ENCODE results near the gene SLC35G6.

- TF ChIP-seq, protein P1, sequence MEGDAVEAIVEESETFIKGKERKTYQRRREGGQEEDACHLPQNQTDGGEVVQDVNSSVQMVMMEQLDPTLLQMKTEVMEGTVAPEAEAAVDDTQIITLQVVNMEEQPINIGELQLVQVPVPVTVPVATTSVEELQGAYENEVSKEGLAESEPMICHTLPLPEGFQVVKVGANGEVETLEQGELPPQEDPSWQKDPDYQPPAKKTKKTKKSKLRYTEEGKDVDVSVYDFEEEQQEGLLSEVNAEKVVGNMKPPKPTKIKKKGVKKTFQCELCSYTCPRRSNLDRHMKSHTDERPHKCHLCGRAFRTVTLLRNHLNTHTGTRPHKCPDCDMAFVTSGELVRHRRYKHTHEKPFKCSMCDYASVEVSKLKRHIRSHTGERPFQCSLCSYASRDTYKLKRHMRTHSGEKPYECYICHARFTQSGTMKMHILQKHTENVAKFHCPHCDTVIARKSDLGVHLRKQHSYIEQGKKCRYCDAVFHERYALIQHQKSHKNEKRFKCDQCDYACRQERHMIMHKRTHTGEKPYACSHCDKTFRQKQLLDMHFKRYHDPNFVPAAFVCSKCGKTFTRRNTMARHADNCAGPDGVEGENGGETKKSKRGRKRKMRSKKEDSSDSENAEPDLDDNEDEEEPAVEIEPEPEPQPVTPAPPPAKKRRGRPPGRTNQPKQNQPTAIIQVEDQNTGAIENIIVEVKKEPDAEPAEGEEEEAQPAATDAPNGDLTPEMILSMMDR (IDR thresholded peaks at IDR 0.05), result no peak
- TF ChIP-seq POLR2A (IDR thresholded peaks at IDR 0.05), result no peak
Observed at GRCh38 chr17:7509937-7510336, 28.7 kb downstream of the SLC35G6 start.

Data from testis (tissue), 2 donors.